Breast epithelium (tissue), 3 donors: ENCODE results near the gene ADD1.

Source experiments
- POLR2A ChIP-seq: fragments of 450-650 bp; IDR thresholded peaks from one replicate; pipeline ENCODE4 v1.6.1; 2016; ENCODE audit warnings: antibody characterized with exemption, mild to moderate bottlenecking, moderate library complexity
- TF ChIP-seq, protein P1 (sequence below), 3 donors: fragments of 450-650 bp; IDR thresholded peaks; one replicate each; pipeline ENCODE4 v1.5.1; 2016 to 2017; ENCODE audit warnings: antibody characterized with exemption in 3 of 3, mild to moderate bottlenecking in 3 of 3, moderate library complexity in 3 of 3

DNA sequence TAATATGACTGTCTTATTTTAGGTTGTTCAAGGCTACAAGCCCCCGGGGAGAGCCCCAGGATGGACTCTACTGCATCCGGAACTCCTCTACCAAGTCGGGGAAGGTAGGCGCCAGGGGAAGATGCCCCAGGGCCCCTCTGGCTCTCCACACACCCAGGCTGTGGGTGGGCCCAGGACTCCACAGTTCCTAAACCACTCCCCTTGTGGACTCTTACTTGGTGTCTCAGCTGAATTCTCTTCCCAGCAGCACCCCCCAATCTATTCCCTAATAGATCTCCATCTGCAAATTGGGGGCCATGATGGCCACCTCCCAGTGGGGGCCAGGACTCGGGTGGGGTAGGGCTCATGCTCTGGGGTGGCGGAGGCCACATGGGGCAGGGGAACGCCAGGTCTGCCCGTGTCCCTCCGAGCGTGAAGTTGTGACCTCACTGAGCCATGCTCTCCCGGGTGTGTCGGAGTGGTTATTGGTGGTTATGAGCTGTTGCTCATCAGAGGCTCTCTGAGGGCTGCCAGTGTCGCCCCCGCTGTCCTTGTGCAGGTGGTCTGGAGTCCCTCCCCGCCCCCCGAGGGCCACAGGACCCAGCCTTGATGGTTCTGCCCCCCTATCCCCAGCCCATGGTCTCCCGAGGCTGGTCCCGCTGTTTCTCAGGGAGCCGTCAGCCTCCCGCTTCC is 11.2 kb upstream of the ADD1 start:
- TF ChIP-seq POLR2A = no peak
- TF ChIP-seq, protein P1, sequence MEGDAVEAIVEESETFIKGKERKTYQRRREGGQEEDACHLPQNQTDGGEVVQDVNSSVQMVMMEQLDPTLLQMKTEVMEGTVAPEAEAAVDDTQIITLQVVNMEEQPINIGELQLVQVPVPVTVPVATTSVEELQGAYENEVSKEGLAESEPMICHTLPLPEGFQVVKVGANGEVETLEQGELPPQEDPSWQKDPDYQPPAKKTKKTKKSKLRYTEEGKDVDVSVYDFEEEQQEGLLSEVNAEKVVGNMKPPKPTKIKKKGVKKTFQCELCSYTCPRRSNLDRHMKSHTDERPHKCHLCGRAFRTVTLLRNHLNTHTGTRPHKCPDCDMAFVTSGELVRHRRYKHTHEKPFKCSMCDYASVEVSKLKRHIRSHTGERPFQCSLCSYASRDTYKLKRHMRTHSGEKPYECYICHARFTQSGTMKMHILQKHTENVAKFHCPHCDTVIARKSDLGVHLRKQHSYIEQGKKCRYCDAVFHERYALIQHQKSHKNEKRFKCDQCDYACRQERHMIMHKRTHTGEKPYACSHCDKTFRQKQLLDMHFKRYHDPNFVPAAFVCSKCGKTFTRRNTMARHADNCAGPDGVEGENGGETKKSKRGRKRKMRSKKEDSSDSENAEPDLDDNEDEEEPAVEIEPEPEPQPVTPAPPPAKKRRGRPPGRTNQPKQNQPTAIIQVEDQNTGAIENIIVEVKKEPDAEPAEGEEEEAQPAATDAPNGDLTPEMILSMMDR (IDR thresholded peaks at IDR 0.05) = no peak
